Skeletal muscle satellite cell (primary cell): ENCODE measurements around the gene PCP2.

Experiments used
- H3K27me3 ChIP-seq: 2 replicates; pipeline ENCODE4 v1.7.0; 2013; ENCODE audit warnings: low read length; ENCODE audit not compliant: control insufficient read depth, insufficient read depth
- H3K36me3 ChIP-seq: 2 replicates; pipeline ENCODE4 v1.7.0; 2013; ENCODE audit warnings: mild to moderate bottlenecking, control low read depth, low read length; ENCODE audit not compliant: insufficient read depth
- H3K4me1 ChIP-seq: 2 replicates; pipeline ENCODE4 v1.7.0; 2013; ENCODE audit warnings: low read length; ENCODE audit not compliant: control insufficient read depth, insufficient read depth
- H3K4me2 ChIP-seq: 2 replicates; pipeline ENCODE4 v1.7.0; 2013; ENCODE audit warnings: mild to moderate bottlenecking, low read length
- H3K4me3 ChIP-seq: 2 replicates; pipeline ENCODE4 v1.7.0; 2013; ENCODE audit warnings: low read length
- H3K9ac ChIP-seq: 2 replicates; pipeline ENCODE4 v1.7.0; 2013; ENCODE audit warnings: mild to moderate bottlenecking, low read depth, low read length, moderate library complexity
- H3K9me3 ChIP-seq: replicated peaks from 2 replicates; pipeline ENCODE4 v1.7.0; 2013; ENCODE audit warnings: mild to moderate bottlenecking, control low read depth, low read length

PCP2 gene

GRCh38 chr19:7622933-7623685, 10.4 kb downstream of the PCP2 start:
- Histone ChIP-seq H3K9me3 (no peaks in the 10 kb centered on the region), H3K36me3 (peaks cover 52% of the 10 kb centered on the region), H3K4me1 (peaks cover 11% of the 10 kb centered on the region), H3K4me2 (no peak overlapping the region), H3K27me3 (no peaks in the 10 kb centered on the region), H3K4me3 (no peak overlapping the region), H3K9ac (no peak overlapping the region)

- Histone ChIP-seq H3K4me1 (peaks cover 10% of the 10 kb centered on the region), H3K4me3 (no peak overlapping the region), H3K9me3 (no peaks in the 10 kb centered on the region), H3K4me2 (no peak overlapping the region), H3K36me3 (peaks cover 41% of the 10 kb centered on the region), H3K27me3 (no peaks in the 10 kb centered on the region), H3K9ac (no peak overlapping the region)
Observed at GRCh38 chr19:7620442-7621412, 12.8 kb downstream of the PCP2 start.

DNA sequence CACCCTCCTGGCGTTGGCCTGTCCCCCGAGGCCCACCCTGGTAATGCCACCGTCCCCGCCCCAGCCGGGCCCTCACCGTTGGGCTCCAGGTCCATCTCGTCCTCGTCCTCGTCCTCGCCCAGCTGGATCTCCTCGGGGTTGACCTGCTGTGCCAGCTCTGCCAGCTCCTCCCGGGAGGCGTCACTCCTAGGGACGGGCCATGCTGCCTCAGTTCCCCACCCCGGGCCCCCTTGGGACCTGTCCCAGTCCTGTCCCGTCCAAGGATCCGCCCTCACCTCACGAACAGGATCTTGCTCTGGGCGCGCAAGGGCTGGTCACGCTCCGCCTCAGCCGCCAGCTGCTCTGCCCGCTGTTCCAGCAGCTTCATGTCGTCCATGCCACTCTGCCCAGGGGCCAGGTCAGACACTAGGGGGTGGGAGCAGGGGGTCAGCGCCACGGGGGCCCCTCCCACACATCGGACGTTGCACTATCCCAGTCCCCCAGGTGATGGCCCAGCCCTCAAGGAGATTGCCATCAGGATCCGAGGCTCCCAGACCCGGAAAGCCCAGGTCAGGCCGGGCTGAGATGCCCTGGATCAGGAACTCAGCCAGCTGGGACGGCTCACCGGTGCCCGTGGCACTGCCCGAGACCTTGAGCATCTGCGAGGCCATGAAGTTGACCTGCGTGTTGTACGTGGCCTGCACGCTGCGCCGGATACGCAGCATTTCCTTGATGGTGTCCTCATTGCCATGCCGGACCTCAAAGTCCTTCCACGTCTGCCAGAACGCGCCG, 13.7 kb downstream of the PCP2 start:
- peaks cover 39% of the 10 kb centered on the region for H3K36me3 ChIP-seq
- no peaks in the 10 kb centered on the region for H3K27me3 ChIP-seq
- peaks cover 10% of the 10 kb centered on the region for H3K4me1 ChIP-seq
- no peak overlapping the region for H3K4me2 ChIP-seq
- no peak overlapping the region for H3K4me3 ChIP-seq
- H3K9ac ChIP-seq, result no peak overlapping the region
- no peaks in the 10 kb centered on the region for H3K9me3 ChIP-seq

- Histone ChIP-seq H3K9me3 (no peaks in the 10 kb centered on the region), H3K4me2 (no peak overlapping the region), H3K4me3 (no peak overlapping the region), H3K9ac (no peak overlapping the region), H3K4me1 (peaks cover 10% of the 10 kb centered on the region), H3K27me3 (no peaks in the 10 kb centered on the region), H3K36me3 (peaks cover 36% of the 10 kb centered on the region)
Observed at GRCh38 chr19:7618771-7619510, 14.6 kb downstream of the PCP2 start.

DNA sequence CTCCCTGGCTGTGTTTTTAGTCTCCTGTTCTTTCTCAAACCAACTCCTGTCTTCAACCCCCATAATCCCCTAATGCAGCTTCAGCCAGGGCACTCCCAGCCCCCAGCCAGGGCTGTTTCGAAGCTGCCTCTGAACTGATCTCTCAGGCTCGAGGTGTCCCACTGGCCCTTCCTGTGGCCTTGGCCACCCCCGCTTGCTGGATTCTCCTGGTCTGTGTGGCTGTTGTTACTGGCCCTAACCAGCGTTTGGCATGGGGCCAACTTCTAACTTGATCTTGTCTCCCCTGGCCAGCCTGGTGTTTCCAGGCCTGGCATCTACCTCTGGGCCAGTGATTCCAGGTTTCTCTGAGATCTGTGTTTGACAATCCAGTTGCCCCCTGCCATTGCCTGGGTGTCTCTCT, 15.2 kb downstream of the PCP2 start:
- H3K4me3 ChIP-seq, result no peak overlapping the region
- H3K4me1 ChIP-seq, result peaks cover 10% of the 10 kb centered on the region
- H3K9me3 ChIP-seq, result no peaks in the 10 kb centered on the region
- H3K9ac ChIP-seq, result no peak overlapping the region
- H3K27me3 ChIP-seq, result no peaks in the 10 kb centered on the region
- no peak overlapping the region for H3K4me2 ChIP-seq
- peaks cover 33% of the 10 kb centered on the region for H3K36me3 ChIP-seq

GRCh38 chr19:7617735-7618134, 15.8 kb downstream of the PCP2 start:
- no peak overlapping the region for H3K4me2 ChIP-seq

DNA sequence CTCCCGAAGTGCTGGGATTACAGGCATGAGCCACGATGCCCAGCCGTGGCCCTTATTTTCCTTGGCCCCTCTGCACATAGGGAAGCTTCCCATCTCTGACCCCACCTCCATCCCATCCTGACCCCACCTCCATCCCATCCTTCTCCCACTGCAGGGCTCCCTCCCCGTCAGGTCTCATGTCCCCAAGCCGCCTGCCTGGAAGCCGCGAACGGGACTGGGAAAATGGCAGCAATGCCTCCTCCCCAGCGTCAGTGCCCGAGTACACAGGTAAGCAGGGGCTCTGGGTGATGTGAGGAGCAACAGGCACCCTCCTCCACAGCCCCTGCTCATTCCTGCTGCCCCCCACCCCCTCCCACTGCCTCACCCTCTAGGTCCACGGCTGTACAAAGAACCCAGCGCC, 16.3 kb downstream of the PCP2 start:
- Histone ChIP-seq H3K9ac (no peak overlapping the region), H3K9me3 (no peaks in the 10 kb centered on the region), H3K4me2 (no peak overlapping the region), H3K36me3 (peaks cover 22% of the 10 kb centered on the region), H3K27me3 (no peaks in the 10 kb centered on the region), H3K4me1 (peaks cover 10% of the 10 kb centered on the region), H3K4me3 (no peak overlapping the region)

More at GRCh38 chr19:7617735-7618134, 15.8 kb downstream of the PCP2 start:
- H3K9me3 ChIP-seq, result no peaks in the 10 kb centered on the region
- H3K36me3 ChIP-seq, result peaks cover 27% of the 10 kb centered on the region
- peaks cover 10% of the 10 kb centered on the region for H3K4me1 ChIP-seq
- no peak overlapping the region for H3K9ac ChIP-seq
- no peaks in the 10 kb centered on the region for H3K27me3 ChIP-seq
- H3K4me3 ChIP-seq, result no peak overlapping the region

DNA sequence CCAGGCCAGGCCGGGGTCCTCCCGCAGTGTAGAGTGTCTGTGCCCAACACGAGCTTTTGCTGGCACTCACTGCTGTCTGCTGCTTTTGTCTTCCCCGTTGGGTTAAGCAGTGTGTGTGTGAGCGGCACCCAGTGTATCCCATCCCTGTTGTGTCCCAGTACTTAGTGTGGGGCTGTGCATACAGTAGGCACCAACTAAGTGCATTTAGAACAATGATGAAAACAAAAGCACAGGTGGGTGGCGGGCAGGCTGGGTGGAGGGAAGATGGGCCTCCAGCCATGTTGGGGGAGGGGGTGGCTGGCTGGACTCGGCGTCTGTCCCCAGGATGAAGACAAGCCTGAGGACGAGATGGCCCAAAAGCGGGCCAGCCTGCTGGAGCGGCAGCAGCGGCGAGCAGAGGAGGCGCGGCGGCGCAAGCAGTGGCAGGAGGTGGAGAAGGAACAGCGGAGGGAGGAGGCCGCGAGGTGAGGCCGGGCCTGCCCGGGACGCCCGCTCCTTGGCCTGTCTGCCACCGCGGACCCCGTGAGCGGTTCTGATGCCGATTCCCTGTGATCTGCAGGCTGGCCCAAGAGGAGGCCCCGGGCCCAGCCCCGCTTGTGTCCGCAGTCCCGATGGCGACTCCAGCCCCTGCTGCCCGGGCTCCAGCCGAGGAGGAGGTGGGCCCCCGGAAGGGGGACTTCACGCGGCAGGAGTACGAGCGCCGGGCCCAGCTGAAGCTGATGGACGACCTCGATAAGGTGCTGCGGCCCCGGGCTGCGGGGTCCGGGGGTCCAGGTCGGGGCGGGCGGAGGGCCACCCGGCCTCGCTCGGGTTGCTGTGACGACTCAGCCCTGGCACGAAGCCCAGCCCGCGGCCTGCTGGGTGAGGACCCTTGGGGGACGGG, 18.4 kb downstream of the PCP2 start:
- H3K4me2 ChIP-seq, result no peak overlapping the region
- peaks cover 7% of the 10 kb centered on the region for H3K36me3 ChIP-seq
- no peaks in the 10 kb centered on the region for H3K27me3 ChIP-seq
- H3K9me3 ChIP-seq, result no peaks in the 10 kb centered on the region
- no peak overlapping the region for H3K4me3 ChIP-seq
- H3K9ac ChIP-seq, result no peak overlapping the region
- H3K4me1 ChIP-seq, result peaks cover 10% of the 10 kb centered on the region

DNA sequence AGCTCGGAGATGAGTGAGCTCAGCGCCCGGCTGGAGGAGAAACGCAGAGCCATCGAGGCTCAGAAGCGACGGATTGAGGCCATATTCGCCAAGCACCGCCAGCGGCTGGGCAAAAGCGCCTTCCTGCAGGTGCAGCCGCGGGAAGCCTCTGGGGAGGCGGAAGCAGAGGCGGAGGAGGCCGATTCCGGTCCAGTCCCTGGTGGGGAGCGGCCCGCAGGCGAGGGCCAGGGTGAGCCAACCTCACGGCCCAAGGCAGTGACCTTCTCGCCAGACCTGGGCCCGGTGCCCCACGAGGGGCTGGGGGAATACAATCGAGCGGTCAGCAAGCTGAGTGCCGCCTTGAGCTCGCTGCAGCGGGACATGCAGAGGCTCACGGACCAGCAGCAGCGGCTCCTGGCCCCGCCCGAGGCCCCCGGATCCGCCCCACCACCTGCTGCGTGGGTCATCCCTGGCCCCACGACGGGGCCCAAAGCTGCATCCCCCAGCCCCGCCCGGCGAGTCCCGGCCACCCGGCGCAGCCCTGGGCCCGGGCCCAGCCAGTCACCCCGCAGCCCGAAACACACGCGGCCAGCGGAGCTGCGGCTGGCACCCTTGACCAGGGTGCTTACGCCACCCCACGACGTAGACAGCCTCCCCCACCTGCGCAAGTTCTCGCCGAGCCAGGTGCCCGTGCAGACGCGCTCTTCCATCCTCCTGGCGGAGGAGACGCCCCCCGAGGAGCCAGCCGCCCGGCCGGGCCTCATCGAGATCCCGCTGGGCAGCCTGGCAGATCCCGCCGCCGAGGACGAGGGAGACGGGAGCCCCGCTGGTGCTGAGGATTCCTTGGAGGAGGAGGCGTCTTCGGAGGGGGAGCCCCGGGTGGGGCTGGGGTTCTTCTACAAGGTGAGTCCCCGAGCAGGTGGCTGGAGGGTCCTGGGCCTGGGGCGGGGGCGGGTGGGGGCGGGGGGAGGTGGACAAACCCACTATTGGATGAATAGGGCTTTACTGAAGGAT, 20.9 kb downstream of the PCP2 start:
- Histone ChIP-seq H3K27me3 (peaks cover 3% of the 10 kb centered on the region), H3K4me1 (no peaks in the 10 kb centered on the region), H3K4me2 (no peak overlapping the region)

More for the DNA sequence above, 20.9 kb downstream of the PCP2 start:
- no peaks in the 10 kb centered on the region for H3K36me3 ChIP-seq
- H3K4me3 ChIP-seq, result no peak overlapping the region
- no peak overlapping the region for H3K9ac ChIP-seq
- no peaks in the 10 kb centered on the region for H3K9me3 ChIP-seq
